Subcutaneous adipose tissue (tissue), 4 donors: ENCODE results near the gene THSD7A. TPM values are rescaled to one million over a fixed set of nuclear protein-coding genes. Genes with fewer than 3 reads are reported as not detected.

ENCODE experiments used
- total RNA-seq, 4 donors: library from RNA; depleted of rRNA; stranded (reverse); fragments of >200 nt; gene quantifications; one replicate each; pipeline ENCODE4 v1.1.0, GENCODE V29; 2016
- TF ChIP-seq, protein P1 (sequence below): fragments of 450-650 bp; IDR thresholded peaks from one replicate; pipeline ENCODE4 v1.5.1; 2016; ENCODE audit warnings: low read depth, mild to moderate bottlenecking, control low read depth, antibody characterized with exemption, moderate library complexity

Gene THSD7A
- total RNA-seq, 4 donors from 2014 or later: 2.0 to 11.1 (median 7.4) TPM

DNA sequence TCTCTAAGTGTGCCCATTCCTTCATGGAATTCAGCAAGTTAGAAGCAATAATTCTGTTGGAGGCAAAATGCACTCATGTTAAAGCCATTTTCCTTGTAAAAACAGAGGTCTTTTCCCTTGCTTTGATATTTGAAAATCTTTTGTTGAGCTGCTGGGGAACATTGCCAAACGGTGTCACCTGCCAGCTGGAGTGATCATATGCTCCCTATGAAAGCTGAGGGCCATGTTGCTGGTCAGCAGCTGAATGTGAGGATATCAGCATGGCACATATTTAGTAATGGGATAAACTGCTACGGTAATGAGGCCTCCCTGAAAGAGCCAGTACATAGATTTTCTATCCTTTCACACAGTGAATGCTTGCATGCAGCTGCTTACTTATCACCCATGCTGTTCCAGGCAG lies 224.3 kb downstream of the THSD7A start:
- TF ChIP-seq, protein P1, sequence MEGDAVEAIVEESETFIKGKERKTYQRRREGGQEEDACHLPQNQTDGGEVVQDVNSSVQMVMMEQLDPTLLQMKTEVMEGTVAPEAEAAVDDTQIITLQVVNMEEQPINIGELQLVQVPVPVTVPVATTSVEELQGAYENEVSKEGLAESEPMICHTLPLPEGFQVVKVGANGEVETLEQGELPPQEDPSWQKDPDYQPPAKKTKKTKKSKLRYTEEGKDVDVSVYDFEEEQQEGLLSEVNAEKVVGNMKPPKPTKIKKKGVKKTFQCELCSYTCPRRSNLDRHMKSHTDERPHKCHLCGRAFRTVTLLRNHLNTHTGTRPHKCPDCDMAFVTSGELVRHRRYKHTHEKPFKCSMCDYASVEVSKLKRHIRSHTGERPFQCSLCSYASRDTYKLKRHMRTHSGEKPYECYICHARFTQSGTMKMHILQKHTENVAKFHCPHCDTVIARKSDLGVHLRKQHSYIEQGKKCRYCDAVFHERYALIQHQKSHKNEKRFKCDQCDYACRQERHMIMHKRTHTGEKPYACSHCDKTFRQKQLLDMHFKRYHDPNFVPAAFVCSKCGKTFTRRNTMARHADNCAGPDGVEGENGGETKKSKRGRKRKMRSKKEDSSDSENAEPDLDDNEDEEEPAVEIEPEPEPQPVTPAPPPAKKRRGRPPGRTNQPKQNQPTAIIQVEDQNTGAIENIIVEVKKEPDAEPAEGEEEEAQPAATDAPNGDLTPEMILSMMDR: no peak

DNA sequence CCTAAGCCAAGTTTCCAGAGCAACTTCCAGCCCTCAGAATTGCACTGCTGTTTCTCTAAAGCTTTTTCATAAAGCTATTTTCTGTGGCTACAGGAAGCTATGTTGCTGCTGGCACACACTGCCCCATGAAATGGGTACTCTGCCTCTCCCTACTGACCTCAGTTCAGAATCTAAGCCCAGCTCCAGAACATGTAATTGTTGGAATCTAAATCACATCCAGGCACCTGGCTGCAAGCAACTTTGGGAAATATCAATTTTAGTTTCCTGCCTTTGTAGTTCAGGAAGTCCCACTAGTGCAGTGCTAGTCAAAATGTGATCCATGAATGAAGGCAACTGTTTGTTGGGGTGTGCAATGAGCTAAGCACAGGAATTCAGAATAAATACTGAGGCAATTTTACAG lies 226.2 kb downstream of the THSD7A start:
- TF ChIP-seq, protein P1: no peak

DNA sequence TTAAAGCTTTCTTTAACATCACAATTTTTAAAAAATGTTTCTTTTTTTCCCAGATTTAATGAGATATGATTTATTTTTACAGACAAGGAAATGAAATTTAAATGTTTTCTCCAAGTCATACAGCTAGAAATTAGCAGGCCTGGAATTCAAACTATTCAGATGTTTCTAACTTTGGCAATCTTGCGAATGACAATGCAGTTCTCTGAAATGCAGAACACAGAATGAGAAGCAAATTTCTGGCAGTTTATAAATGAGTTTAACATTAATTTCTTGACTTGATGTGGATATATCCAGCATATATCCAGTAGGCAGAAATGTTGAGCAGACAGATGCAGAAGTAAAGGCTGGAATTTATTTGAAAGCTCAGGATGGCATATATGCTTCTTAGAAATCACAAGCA lies 227.5 kb downstream of the THSD7A start:
- TF ChIP-seq, protein P1: no peak

DNA sequence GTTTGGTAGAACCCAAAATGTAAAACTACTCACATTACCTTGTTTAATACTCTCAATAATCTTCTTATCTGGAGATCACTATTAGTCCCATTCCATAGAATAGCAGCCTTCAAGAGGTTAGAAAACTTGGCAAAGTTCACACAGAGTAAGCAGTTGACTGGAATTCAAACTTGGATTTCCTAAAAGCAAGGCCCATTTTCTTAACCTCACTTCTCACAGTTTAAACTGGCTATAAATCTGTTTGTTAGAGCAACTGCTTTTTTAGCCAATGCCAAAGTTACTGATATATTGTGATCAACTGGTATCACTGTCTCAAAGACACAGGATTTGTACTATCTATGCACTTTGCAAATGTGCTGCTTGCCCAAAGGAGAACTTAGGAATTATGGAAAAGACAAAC lies 230.2 kb downstream of the THSD7A start:
- TF ChIP-seq, protein P1: no peak

DNA sequence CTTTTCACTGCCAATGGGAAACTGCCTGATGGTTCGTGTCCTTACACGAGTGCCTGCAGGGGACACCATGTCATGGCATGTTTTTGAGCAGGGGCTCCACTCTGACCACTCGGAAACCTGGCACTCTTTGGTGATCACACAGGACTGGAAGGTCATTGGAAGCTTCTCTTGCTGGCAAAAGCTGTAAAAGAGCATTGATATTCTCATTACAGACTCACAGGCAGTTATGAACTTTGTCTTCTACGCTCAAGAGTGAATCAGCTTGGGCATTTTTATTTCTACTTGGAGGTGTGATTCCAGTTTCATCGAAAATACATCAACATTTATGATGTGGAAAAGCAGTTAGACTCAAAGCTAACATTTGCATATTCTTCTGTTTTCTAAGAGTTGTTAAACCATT lies 238.7 kb downstream of the THSD7A start:
- TF ChIP-seq, protein P1: no peak

DNA sequence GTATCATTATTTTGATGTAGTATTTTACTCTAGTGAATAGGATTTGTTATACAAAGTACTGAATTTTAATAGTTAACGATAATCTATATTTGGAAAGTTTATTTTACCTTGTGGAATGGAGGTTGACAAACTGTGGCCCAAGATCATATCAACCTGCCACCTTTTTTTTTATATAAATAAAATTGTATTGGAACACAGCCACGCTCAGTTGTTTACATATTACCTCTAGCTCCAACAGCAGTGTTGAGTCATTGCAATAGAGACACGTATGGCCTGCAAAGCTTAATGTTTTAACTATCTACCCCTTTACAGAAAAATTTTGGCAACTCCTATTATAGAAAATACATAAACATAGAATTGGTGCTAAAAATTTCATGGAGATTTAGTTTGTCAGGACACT lies 239.3 kb downstream of the THSD7A start:
- TF ChIP-seq, protein P1: no peak

DNA sequence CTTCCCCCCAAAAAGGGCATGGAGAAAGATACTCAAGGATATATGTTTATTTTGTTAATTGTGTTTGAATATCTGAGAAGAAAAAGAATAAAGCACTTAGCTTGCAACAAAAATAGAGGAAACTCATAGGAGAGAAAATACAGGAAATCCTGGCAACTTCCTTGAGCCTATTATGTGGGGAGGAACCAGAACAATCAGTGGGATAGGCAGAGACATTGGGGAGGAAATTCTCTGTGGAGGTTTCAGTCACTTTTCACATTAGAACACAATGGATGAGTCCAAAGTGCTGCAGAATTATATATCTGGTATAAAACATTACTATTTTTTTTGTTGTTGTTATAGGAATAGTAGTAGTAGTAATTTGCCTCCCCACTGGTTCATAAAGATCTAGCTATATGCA lies 240.1 kb downstream of the THSD7A start:
- TF ChIP-seq, protein P1: no peak
